BJ (cell line): ENCODE results near the gene ZNF804B. TPM values are rescaled to one million over a fixed set of nuclear protein-coding genes. Genes with fewer than 3 reads are reported as not detected.

Source experiments
- CTCF ChIA-PET: fragments of 350-600 bp; formaldehyde crosslinking; extraction: SDS; loops from one replicate; lab custom pipeline; 2021; ENCODE audit warnings: antibody characterized with exemption, inconsistent platforms; lab: Yijun Ruan, JAX
- POLR2A ChIA-PET: fragments of 300-600 bp; sonication (Branson Sonifier 250); formaldehyde crosslinking; extraction: SDS; loops from one replicate; lab custom pipeline; 2021; ENCODE audit warnings: antibody characterized with exemption; lab: Charles Lee
- DNase-seq: peaks from one replicate; pipeline ENCODE4 v3.0.0-alpha.2; 2011; ENCODE audit warnings: low read depth
- H3K27me3 ChIP-seq: 2 replicates; pipeline ENCODE4 v1.6.0; 2011; ENCODE audit warnings: low read length; ENCODE audit not compliant: control insufficient read depth, insufficient read depth
- H3K36me3 ChIP-seq: 2 replicates; pipeline ENCODE4 v1.5.1; 2011; ENCODE audit warnings: low read length; ENCODE audit not compliant: control insufficient read depth, insufficient read depth
- H3K4me3 ChIP-seq: 2 replicates; pipeline ENCODE4 v1.5.1; 2011; ENCODE audit warnings: low read depth, mild to moderate bottlenecking, control low read depth, low read length
- polyA plus RNA-seq: library from polyadenylated mRNA; depleted of rRNA; stranded (reverse); fragments of >200 nt; gene quantifications from 2 replicates; pipeline ENCODE4 v1.2.3, GENCODE V29; 2011
- TF ChIP-seq, protein P1 (sequence below): IDR thresholded peaks from 2 replicates; pipeline ENCODE4 v1.5.1; 2011; ENCODE audit warnings: low read depth, mild to moderate bottlenecking, control low read depth, inconsistent platforms, low read length, moderate library complexity; ENCODE audit not compliant: insufficient read depth

The ZNF804B gene
- polyA plus RNA-seq, 1 experiment = not detected

DNA sequence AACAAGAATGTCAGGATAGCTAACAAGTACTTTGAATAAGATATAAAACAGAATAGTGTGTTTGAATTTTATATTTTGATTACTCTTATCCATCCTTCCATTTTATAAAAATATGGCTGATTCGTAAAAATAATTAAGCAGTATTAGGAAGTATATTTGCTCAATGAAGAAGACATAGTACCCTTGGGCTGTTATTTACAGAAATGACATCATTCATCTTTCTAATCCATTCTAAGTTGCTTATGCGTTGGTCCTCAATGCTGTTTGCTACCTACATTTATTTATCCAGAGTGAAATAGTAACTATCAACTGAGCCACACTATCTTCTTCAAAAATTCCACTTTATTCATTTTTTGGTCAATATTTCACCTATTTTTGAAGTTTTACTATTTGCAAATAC, 2.1 kb upstream of the ZNF804B start:
- H3K4me3 ChIP-seq = no peak overlapping the region
- DNase-seq = no peak
- H3K36me3 ChIP-seq = no peaks in the 10 kb centered on the region
- ChIA-PET POLR2A (no interaction called here), CTCF (no interaction called here)
- H3K27me3 ChIP-seq = peaks cover 3% of the 10 kb centered on the region; the same call in 1 of the 2 replicates
- TF ChIP-seq, protein P1, sequence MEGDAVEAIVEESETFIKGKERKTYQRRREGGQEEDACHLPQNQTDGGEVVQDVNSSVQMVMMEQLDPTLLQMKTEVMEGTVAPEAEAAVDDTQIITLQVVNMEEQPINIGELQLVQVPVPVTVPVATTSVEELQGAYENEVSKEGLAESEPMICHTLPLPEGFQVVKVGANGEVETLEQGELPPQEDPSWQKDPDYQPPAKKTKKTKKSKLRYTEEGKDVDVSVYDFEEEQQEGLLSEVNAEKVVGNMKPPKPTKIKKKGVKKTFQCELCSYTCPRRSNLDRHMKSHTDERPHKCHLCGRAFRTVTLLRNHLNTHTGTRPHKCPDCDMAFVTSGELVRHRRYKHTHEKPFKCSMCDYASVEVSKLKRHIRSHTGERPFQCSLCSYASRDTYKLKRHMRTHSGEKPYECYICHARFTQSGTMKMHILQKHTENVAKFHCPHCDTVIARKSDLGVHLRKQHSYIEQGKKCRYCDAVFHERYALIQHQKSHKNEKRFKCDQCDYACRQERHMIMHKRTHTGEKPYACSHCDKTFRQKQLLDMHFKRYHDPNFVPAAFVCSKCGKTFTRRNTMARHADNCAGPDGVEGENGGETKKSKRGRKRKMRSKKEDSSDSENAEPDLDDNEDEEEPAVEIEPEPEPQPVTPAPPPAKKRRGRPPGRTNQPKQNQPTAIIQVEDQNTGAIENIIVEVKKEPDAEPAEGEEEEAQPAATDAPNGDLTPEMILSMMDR = no peak

DNA sequence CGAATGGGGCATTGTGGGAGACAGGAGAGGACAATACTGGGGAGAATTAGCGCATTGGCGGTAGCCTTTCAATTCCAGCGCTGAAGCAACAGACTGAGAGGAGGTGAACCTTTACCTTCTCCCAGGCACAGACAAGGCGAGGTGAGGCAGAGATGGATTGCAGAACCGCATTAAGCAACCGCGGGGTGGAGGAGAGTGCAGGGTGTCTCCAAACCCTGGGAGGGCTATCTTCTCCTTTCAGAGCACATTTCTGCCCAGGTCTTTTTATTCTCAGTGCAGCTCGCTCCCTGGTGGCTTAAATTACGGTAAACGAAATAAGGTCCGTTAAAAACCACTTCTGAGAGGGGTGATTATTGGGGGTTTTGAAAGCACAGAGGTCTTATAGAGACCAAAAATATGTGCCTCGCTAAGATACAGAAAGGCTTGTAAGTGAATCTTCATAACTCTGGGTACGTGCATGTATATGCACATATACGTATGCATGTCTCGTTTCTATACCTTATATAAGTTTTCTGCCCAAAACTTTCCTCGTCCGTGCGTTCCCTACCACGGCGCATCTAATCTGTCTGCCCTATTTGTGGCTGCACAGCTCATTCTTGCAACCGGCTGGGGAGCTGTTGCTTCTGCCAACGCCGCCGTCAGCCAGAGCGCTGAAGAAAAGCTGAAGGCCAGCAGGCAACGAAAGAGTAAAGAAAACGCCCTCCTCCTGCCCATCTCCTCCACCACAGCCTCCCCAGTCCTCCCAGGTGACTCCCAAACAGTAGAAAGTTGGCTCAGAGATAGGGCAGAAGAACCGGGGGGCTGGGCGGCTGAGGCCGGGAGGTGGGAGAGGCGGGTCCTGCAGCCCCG, 895 bp upstream of the ZNF804B start:
- Histone ChIP-seq H3K27me3 (peaks cover 3% of the 10 kb centered on the region; the same call in 1 of the 2 replicates), H3K36me3 (no peaks in the 10 kb centered on the region), H3K4me3 (no peak overlapping the region)
- ChIA-PET POLR2A (no interaction called here), CTCF (no interaction called here)
- DNase-seq = no peak
- TF ChIP-seq, protein P1 = no peak

DNA sequence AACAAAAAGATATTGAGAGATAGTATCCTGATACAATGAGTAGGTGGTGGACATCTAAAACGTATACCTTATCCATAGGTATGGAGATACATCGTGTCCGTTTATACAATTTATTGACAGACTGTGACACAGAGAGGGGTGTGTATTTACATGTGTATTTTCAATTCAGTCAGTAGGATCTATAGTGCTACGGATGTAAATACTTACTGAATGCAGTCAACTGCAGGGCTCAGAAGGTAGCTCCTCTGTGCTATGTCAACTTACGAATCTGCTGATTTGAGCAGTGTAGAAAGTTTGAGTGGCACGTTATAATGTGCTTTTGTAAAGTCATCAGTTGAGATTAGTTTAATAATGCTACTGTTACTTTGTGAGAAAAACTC, 626 bp downstream of the ZNF804B start:
- DNase-seq = no peak
- TF ChIP-seq, protein P1 = no peak
- Histone ChIP-seq H3K27me3 (peaks cover 3% of the 10 kb centered on the region; the same call in 1 of the 2 replicates), H3K4me3 (no peak overlapping the region), H3K36me3 (no peaks in the 10 kb centered on the region)
- POLR2A ChIA-PET = no interaction called here
- CTCF ChIA-PET = no interaction called here

DNA sequence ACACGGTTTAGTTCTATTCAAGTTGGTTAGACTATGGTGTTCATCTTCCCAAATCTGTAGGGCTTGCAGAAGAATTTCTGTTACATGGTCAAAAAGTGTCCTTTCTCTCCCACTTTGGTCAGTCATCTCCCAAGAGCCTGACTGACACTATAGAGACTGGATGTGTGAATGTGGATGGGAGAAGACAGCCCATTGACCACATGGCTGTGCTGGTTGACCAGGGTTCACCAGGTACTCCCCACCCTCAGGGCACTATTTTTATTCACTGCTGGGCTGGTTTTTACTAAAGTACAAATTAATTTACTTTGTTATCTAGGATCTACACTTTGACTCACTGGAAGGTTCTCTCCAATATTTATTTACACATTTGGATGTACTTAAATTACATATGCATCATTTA, 2.3 kb downstream of the ZNF804B start:
- POLR2A ChIA-PET = no interaction called here
- TF ChIP-seq, protein P1 = no peak
- CTCF ChIA-PET = no interaction called here
- Histone ChIP-seq H3K4me3 (no peak overlapping the region), H3K27me3 (peaks cover 3% of the 10 kb centered on the region; the same call in 1 of the 2 replicates), H3K36me3 (no peaks in the 10 kb centered on the region)
- no peak for DNase-seq

DNA sequence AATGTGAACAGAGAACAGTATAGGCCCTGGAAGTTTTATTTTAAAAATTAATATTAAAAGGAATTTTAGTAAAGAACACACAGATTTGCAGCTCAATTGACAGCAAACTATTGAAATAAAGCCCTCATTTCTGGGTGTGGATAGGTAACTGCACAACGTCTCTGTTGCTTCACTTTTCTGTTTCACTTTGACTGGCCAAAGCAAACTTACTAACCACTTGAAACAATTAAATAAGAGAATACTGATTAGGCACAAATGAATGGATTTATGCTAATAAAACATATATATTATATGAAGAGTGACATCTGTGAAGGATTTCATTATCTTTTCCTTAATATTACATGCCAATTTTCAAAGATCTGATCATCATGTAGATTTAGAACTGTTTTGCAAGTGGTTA, 11.9 kb downstream of the ZNF804B start:
- DNase-seq = no peak
- Histone ChIP-seq H3K36me3 (no peaks in the 10 kb centered on the region), H3K4me3 (no peak overlapping the region), H3K27me3 (no peaks in the 10 kb centered on the region)
- POLR2A ChIA-PET = no interaction called here
- CTCF ChIA-PET = no interaction called here
- TF ChIP-seq, protein P1 = no peak
